GM12872 (cell line): Measurements from ENCODE around the gene FOXRED2.

Experiments
- CTCF ChIP-seq: IDR thresholded peaks from 3 replicates; pipeline ENCODE4 v1.5.1; 2011; ENCODE audit warnings: low read depth, mild to moderate bottlenecking, low read length, moderate library complexity; ENCODE audit not compliant: insufficient read depth

Gene FOXRED2

GRCh38 chr22:36445158-36445668, 61.6 kb downstream of the FOXRED2 start:
- no peak for TF ChIP-seq CTCF

DNA sequence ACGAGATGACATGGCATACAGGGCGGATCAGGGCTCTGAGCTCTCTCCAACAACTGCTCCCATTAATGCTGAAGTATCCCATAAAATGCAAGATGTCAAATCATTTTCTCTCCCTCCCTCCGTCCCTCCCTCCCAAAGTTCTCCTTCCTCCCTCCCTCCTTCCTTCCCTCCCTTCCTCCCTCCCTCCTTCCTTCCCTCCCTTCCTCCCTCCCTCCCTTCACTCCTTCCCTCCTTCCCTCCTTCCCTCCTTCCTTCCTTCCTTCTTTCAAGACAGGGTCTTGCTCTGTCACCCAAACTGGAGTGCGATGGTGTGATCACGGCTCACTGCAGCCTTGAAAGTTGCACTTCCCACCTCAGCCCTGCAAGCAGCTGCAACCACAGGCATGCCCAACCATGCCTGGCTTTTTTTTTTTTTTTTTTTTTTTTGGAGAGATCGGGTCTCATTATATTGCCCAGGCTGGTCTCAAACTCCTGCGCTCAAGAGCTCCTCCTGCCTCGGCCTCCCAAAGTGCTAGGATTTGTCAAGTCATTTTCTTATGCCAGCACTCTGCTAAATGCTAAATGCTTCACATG, 63.6 kb downstream of the FOXRED2 start:
- TF ChIP-seq CTCF, result no peak

GRCh38 chr22:36442506-36443197, 64.2 kb downstream of the FOXRED2 start:
- TF ChIP-seq CTCF, result no peak

- no peak for TF ChIP-seq CTCF
These were observed 66.3 kb downstream of the FOXRED2 start for GRCh38 chr22:36440429-36441002.

DNA sequence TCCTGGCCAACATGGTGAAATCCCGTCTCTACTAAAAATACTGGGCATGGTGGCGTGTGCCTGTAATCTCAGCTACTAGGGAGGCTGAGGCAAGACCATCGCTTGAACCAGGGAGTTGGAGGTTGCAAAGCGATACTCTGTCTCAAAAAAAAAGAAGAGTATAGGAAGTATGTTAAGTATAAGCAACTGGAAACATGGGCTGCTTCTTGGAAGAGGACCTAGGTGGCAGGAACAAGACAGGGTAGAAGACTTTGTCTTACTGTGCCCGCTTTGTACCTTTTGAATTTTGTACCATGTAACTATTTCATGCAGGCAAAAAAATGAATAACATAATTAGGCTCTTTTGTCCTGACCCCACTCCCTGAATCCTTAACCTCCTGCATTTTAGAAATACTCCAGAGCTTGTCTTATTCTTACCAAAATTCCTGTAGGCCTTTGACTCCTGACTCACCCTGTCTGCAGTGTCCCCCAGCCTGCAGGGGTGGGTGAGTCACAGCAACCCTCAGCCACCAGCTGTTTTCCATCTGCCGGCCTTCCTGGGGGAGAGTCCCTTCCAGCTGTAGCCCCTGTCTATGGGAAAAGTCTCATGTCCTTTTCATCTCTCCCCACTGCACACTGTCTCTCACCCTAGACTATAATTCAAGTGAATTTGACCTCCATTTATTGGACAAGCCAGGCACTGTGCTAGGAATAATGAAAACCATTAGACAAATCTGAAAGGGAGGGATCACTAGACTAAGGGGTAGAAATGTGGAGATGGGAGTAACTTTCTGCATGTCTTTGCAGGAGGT, 67.2 kb downstream of the FOXRED2 start:
- no peak for TF ChIP-seq CTCF
